ENCODE results near the gene STAG1. TPM values are rescaled to one million over a fixed set of nuclear protein-coding genes. Genes with fewer than 3 reads are reported as not detected.
"Not testable (repeated sequence)": the region's sequence is repeated elsewhere in the genome, so short reads cannot be mapped to it uniquely, and the experiment has no call there.

The STAG1 gene
- total RNA-seq, 1 donor from 2014 or later = 53.9 TPM

GRCh38 chr3:136714020-136714419 is 38.2 kb downstream of the STAG1 start:
- TF ChIP-seq CTCF (IDR thresholded peaks at IDR 0.05) = no peak
- H3K27me3 Mint-ChIP-seq (ENCODE audit: unreplicated experiment) = no peaks in the 10 kb centered on the region
- peaks cover 4% of the 10 kb centered on the region for H3K36me3 Mint-ChIP-seq (ENCODE audit: unreplicated experiment)
- no peak overlapping the region for H3K27ac Mint-ChIP-seq (ENCODE audit: unreplicated experiment)
- DNase-seq (ENCODE audit: extremely low spot score, unreplicated experiment) = no peak
- H3K4me1 Mint-ChIP-seq (ENCODE audit: unreplicated experiment) = peaks cover 8% of the 10 kb centered on the region
- H3K4me3 Mint-ChIP-seq (ENCODE audit: unreplicated experiment) = no peak overlapping the region
- peaks cover under 1% of the 10 kb centered on the region for H3K9me3 Mint-ChIP-seq (ENCODE audit: unreplicated experiment)

- TF ChIP-seq CTCF (IDR thresholded peaks at IDR 0.05) = no peak
- H3K9me3 Mint-ChIP-seq (ENCODE audit: unreplicated experiment) = no peaks in the 10 kb centered on the region
- H3K36me3 Mint-ChIP-seq (ENCODE audit: unreplicated experiment) = peaks cover 3% of the 10 kb centered on the region
- no peaks in the 10 kb centered on the region for H3K27me3 Mint-ChIP-seq (ENCODE audit: unreplicated experiment)
- DNase-seq (ENCODE audit: extremely low spot score, unreplicated experiment) = no peak
- H3K4me3 Mint-ChIP-seq (ENCODE audit: unreplicated experiment) = no peak overlapping the region
- H3K4me1 Mint-ChIP-seq (ENCODE audit: unreplicated experiment) = peaks cover 8% of the 10 kb centered on the region
- H3K27ac Mint-ChIP-seq (ENCODE audit: unreplicated experiment) = no peak overlapping the region
Measured at GRCh38 chr3:136712941-136713340, 39.2 kb downstream of the STAG1 start.

- not testable (repeated sequence) for H3K4me3 Mint-ChIP-seq (ENCODE audit: unreplicated experiment); H3K27ac Mint-ChIP-seq (ENCODE audit: unreplicated experiment); DNase-seq (ENCODE audit: extremely low spot score, unreplicated experiment); H3K27me3 Mint-ChIP-seq (ENCODE audit: unreplicated experiment); H3K36me3 Mint-ChIP-seq (ENCODE audit: unreplicated experiment); H3K9me3 Mint-ChIP-seq (ENCODE audit: unreplicated experiment)
- H3K4me1 Mint-ChIP-seq (ENCODE audit: unreplicated experiment) = peaks cover 16% of the 10 kb centered on the region
Measured at GRCh38 chr3:136711888-136712287, 40.3 kb downstream of the STAG1 start.

GRCh38 chr3:136711277-136711676 is 40.9 kb downstream of the STAG1 start:
- no peak for TF ChIP-seq CTCF (IDR thresholded peaks at IDR 0.05)
- Mint-ChIP-seq H3K4me1 (ENCODE audit: unreplicated experiment) (peaks cover 16% of the 10 kb centered on the region), H3K9me3 (ENCODE audit: unreplicated experiment) (peaks cover 8% of the 10 kb centered on the region), H3K4me3 (ENCODE audit: unreplicated experiment) (no peak overlapping the region), H3K36me3 (ENCODE audit: unreplicated experiment) (peaks cover 6% of the 10 kb centered on the region), H3K27ac (ENCODE audit: unreplicated experiment) (no peak overlapping the region), H3K27me3 (ENCODE audit: unreplicated experiment) (no peaks in the 10 kb centered on the region)
- no peak for DNase-seq (ENCODE audit: extremely low spot score, unreplicated experiment)

- H3K36me3 Mint-ChIP-seq (ENCODE audit: unreplicated experiment); H3K27ac Mint-ChIP-seq (ENCODE audit: unreplicated experiment): not testable (repeated sequence)
Measured at GRCh38 chr3:136709775-136710174, 42.4 kb downstream of the STAG1 start.

GRCh38 chr3:136708333-136708985 is 43.7 kb downstream of the STAG1 start:
- Mint-ChIP-seq H3K9me3 (ENCODE audit: unreplicated experiment) (peaks cover 10% of the 10 kb centered on the region), H3K4me1 (ENCODE audit: unreplicated experiment) (peaks cover 16% of the 10 kb centered on the region), H3K36me3 (ENCODE audit: unreplicated experiment) (peaks cover 6% of the 10 kb centered on the region), H3K27ac (ENCODE audit: unreplicated experiment) (no peak overlapping the region), H3K4me3 (ENCODE audit: unreplicated experiment) (no peak overlapping the region), H3K27me3 (ENCODE audit: unreplicated experiment) (no peaks in the 10 kb centered on the region)
- no peak for TF ChIP-seq CTCF (IDR thresholded peaks at IDR 0.05)
- DNase-seq (ENCODE audit: extremely low spot score, unreplicated experiment) = no peak

More at GRCh38 chr3:136709775-136710174, 42.4 kb downstream of the STAG1 start:
- peaks cover 16% of the 10 kb centered on the region for H3K4me1 Mint-ChIP-seq (ENCODE audit: unreplicated experiment)
- not testable (repeated sequence) for H3K9me3 Mint-ChIP-seq (ENCODE audit: unreplicated experiment); H3K4me3 Mint-ChIP-seq (ENCODE audit: unreplicated experiment); H3K27me3 Mint-ChIP-seq (ENCODE audit: unreplicated experiment); DNase-seq (ENCODE audit: extremely low spot score, unreplicated experiment)
